HepG2 (cell line): ENCODE data around the gene CLEC16A. TPM values are rescaled to one million over a fixed set of nuclear protein-coding genes. Genes with fewer than 3 reads are reported as not detected.

Experiments
- ASH2L ChIP-seq: fragments of 300-600, 200-600 bp; sonication (generic); IDR thresholded peaks from 2 replicates; pipeline ENCODE4 v1.7.0; 2017; ENCODE audit warnings: low read depth, mild to moderate bottlenecking, moderate library complexity, mixed read lengths, low read length; ENCODE audit not compliant: insufficient read length
- CREBL2 ChIP-seq: sonication (generic); formaldehyde crosslinking; IDR thresholded peaks from 2 replicates; pipeline ENCODE4 v1.8.1; 2023; ENCODE audit warnings: missing genetic modification reagents, mild to moderate bottlenecking, borderline replicate concordance
- GFI1 ChIP-seq: sonication (generic); formaldehyde crosslinking; IDR thresholded peaks from 2 replicates; pipeline ENCODE4 v1.5.0; 2020; ENCODE audit warnings: missing genetic modification reagents, mild to moderate bottlenecking, borderline replicate concordance
- HOXA3 ChIP-seq: sonication (generic); formaldehyde crosslinking; IDR thresholded peaks from 2 replicates; pipeline ENCODE4 v1.5.0; 2020; ENCODE audit warnings: missing genetic modification reagents
- NR2C2 ChIP-seq: sonication (generic); formaldehyde crosslinking; IDR thresholded peaks from 2 replicates; pipeline ENCODE4 v1.4.0; 2020; ENCODE audit warnings: missing genetic modification reagents, mild to moderate bottlenecking, moderate library complexity, borderline replicate concordance
- PPARG ChIP-seq: conservative IDR thresholded peaks from 2 replicates; pipeline ENCODE4 v1.6.1; 2016; ENCODE audit warnings: missing biosample characterization, missing genetic modification reagents
- SATB2 ChIP-seq: sonication (generic); formaldehyde crosslinking; IDR thresholded peaks from 2 replicates; pipeline ENCODE4 v1.5.0; 2020; ENCODE audit warnings: missing genetic modification reagents
- STAT6 ChIP-seq: sonication (generic); formaldehyde crosslinking; IDR thresholded peaks from 2 replicates; pipeline ENCODE4 v1.4.0; 2020; ENCODE audit warnings: missing genetic modification reagents, mild to moderate bottlenecking, borderline replicate concordance
- XRCC5 ChIP-seq: fragments of 200-400 bp; formaldehyde crosslinking; optimal IDR thresholded peaks from 2 replicates; pipeline ENCODE3; 2017; ENCODE audit warnings: mild to moderate bottlenecking, low read length
- ZBTB34 ChIP-seq: sonication (generic); formaldehyde crosslinking; IDR thresholded peaks from 2 replicates; pipeline ENCODE4 v1.8.0; 2022; ENCODE audit warnings: mild to moderate bottlenecking, missing genetic modification reagents
- ZFP1 ChIP-seq: IDR thresholded peaks from 2 replicates; pipeline ENCODE4 v1.6.1; 2016
- ZFP82 ChIP-seq: sonication (generic); formaldehyde crosslinking; IDR thresholded peaks from 2 replicates; pipeline ENCODE4 v1.5.1; 2020; ENCODE audit warnings: mild to moderate bottlenecking, missing genetic modification reagents, borderline replicate concordance
- ZMYM4 ChIP-seq: sonication (generic); formaldehyde crosslinking; IDR thresholded peaks from 2 replicates; pipeline ENCODE4 v1.8.1; 2023; ENCODE audit warnings: mild to moderate bottlenecking, missing genetic modification reagents
- ZNF224 ChIP-seq: sonication (generic); formaldehyde crosslinking; IDR thresholded peaks from 2 replicates; pipeline ENCODE4 v1.5.0; 2020; ENCODE audit warnings: mild to moderate bottlenecking, missing genetic modification reagents
- ZNF263 ChIP-seq: sonication (generic); formaldehyde crosslinking; IDR thresholded peaks from 2 replicates; pipeline ENCODE4 v1.4.0; 2020; ENCODE audit warnings: missing genetic modification reagents
- ZNF646 ChIP-seq: sonication (generic); formaldehyde crosslinking; IDR thresholded peaks from 2 replicates; pipeline ENCODE4 v1.9.0; 2021; ENCODE audit warnings: mild to moderate bottlenecking, missing genetic modification reagents
- ZNF670 ChIP-seq: sonication (generic); formaldehyde crosslinking; IDR thresholded peaks from 2 replicates; pipeline ENCODE4 v1.8.0; 2022; ENCODE audit warnings: mild to moderate bottlenecking, missing genetic modification reagents, borderline replicate concordance
- ZNF782 ChIP-seq: sonication (generic); formaldehyde crosslinking; IDR thresholded peaks from 2 replicates; pipeline ENCODE4 v1.4.0; 2020; ENCODE audit warnings: missing genetic modification reagents, mild to moderate bottlenecking, borderline replicate concordance
- polyA plus RNA-seq, 8 experiments: library from polyadenylated mRNA; depleted of rRNA in 3 of 8; stranded (reverse) in 7 of 8; unstranded in 1 of 8; fragments of >200 nt; fragmentation: Illumina TruSeq in 4 of 8; extraction: Trizol in 4 of 8; gene quantifications; 2 replicates each; pipeline versions ENCODE4 v1.2.1 to v1.2.3, GENCODE V29; 2011 to 2016; ENCODE audit warnings: low read depth in 4 of 8, missing spikeins in 1 of 8, mixed read lengths in 1 of 8; ENCODE audit not compliant: insufficient read depth in 1 of 8
- total RNA-seq, 5 experiments: library from RNA; depleted of rRNA; stranded (reverse); fragments of >200 nt; fragmentation: Illumina TruSeq; extraction: Trizol; gene quantifications; 2 replicates each; pipeline ENCODE4 v1.2.3, GENCODE V29; 2016; ENCODE audit warnings: low read depth in 1 of 5

CLEC16A gene
- total and polyA plus RNA-seq, 2 of the 13 experiments (the other 11 are each of a cell fraction or from before 2014, with no cell fraction given): 8.5 to 10.3 TPM

GRCh38 chr16:10944249-10945064, at the start of gene CLEC16A (continued):
- TF ChIP-seq ZNF263 (CRISPR knock-in tag): peak; percentile 82
- peak; percentile 72; the same call in 1 of the 2 replicates for TF ChIP-seq ZNF670 (CRISPR knock-in tag)
- TF ChIP-seq HOXA3 (CRISPR knock-in tag): peak; percentile 98
- TF ChIP-seq STAT6: no peak; the same call in 1 of the 2 replicates
- no peak for TF ChIP-seq SATB2
- peak; percentile 94 for TF ChIP-seq NR2C2
- peak; percentile 92 for TF ChIP-seq ZFP1 (CRISPR knock-in tag)
- no peak; the same call in 1 of the 2 replicates for TF ChIP-seq ZNF224 (CRISPR knock-in tag)
- TF ChIP-seq ZMYM4 (CRISPR knock-in tag): peak; percentile 90
- peak; percentile 78 for TF ChIP-seq PPARG
- peak; percentile 97 for TF ChIP-seq ASH2L
- no peak for TF ChIP-seq ZBTB34 (CRISPR knock-in tag)
- TF ChIP-seq ZNF646 (CRISPR knock-in tag): no peak
- peak; percentile 74; the same call in 1 of the 2 replicates for TF ChIP-seq CREBL2 (CRISPR knock-in tag)
- peak; percentile 95 for TF ChIP-seq XRCC5
- peak; percentile 44; the same call in 1 of the 2 replicates for TF ChIP-seq GFI1 (CRISPR knock-in tag)
- TF ChIP-seq ZFP82 (CRISPR knock-in tag): no peak
- TF ChIP-seq ZNF782 (CRISPR knock-in tag): peak; percentile 98; the same call in 1 of the 2 replicates
